Stimulated activated CD8-positive, alpha-beta memory T cell treated with anti-CD3 and anti-CD28 coated beads, Interleukin-12 subunit alpha, Interleukin-12 subunit beta, amount 100 ng/mL, for 24 hours (primary cell): ENCODE measurements around the gene SRSF8.
"Not testable (repeated sequence)": the region's sequence is repeated elsewhere in the genome, so short reads cannot be mapped to it uniquely, and the experiment has no call there.

Experiments used
- DNase-seq: peaks from one replicate; pipeline ENCODE4 v3.0.0-alpha.2; 2020; ENCODE audit errors: extremely low read depth

SRSF8 gene

GRCh38 chr11:95066716-95067038, at the start of gene SRSF8:
Gene SRSF8, plus strand, starts transcription at chr11:95066919. Its CDS starts 308 bp downstream, at chr11:95067227.
- DNase-seq, result no peak

GRCh38 chr11:95021468-95021867, 45.3 kb upstream of the SRSF8 start:
- DNase-seq, result not testable (repeated sequence)

- no peak for DNase-seq
Measured at GRCh38 chr11:95024958-95025357, 41.8 kb upstream of the SRSF8 start, which contains the start of gene KDM4E. Gene KDM4E, plus strand, starts transcription at chr11:95025258. Its CDS starts 300 bp downstream, at chr11:95025558.

GRCh38 chr11:95025594-95025993, 41.1 kb upstream of the SRSF8 start:
- DNase-seq, result not testable (repeated sequence)

GRCh38 chr11:95028357-95028756, 38.4 kb upstream of the SRSF8 start:
- DNase-seq, result no peak

GRCh38 chr11:95033051-95033450, 33.7 kb upstream of the SRSF8 start:
- no peak for DNase-seq

GRCh38 chr11:95035316-95035715, 31.4 kb upstream of the SRSF8 start:
- DNase-seq, result no peak

- not testable (repeated sequence) for DNase-seq
Measured at GRCh38 chr11:95037356-95038035, 29.2 kb upstream of the SRSF8 start.

GRCh38 chr11:95042239-95042638, 24.5 kb upstream of the SRSF8 start:
- DNase-seq, result no peak

- no peak for DNase-seq
Measured at GRCh38 chr11:95042906-95043305, 23.8 kb upstream of the SRSF8 start.

- no peak for DNase-seq
Measured at GRCh38 chr11:95044010-95044409, 22.7 kb upstream of the SRSF8 start.

- DNase-seq, result no peak
Measured at GRCh38 chr11:95045812-95046211, 20.9 kb upstream of the SRSF8 start.

GRCh38 chr11:95049122-95049521, 17.6 kb upstream of the SRSF8 start, which contains the start of gene KDM4F:
Gene KDM4F, plus strand, starts transcription at chr11:95049422.
- not testable (repeated sequence) for DNase-seq

- no peak for DNase-seq
Measured at GRCh38 chr11:95050595-95051202, 16.0 kb upstream of the SRSF8 start.

GRCh38 chr11:95054356-95054755, 12.4 kb upstream of the SRSF8 start:
- no peak for DNase-seq

- no peak for DNase-seq
Measured at GRCh38 chr11:95055283-95055897, 11.3 kb upstream of the SRSF8 start.

- DNase-seq, result no peak
Measured at GRCh38 chr11:95057959-95058358, 8.8 kb upstream of the SRSF8 start.

GRCh38 chr11:95058621-95059020, 8.1 kb upstream of the SRSF8 start:
- no peak for DNase-seq

GRCh38 chr11:95059046-95059445, 7.7 kb upstream of the SRSF8 start:
- no peak for DNase-seq

- no peak for DNase-seq
Measured at GRCh38 chr11:95065336-95065735, 1.4 kb upstream of the SRSF8 start.

GRCh38 chr11:95067039-95067840, 521 bp downstream of the SRSF8 start:
- DNase-seq, result peak; percentile 41

- DNase-seq, result no peak
Measured at GRCh38 chr11:95067841-95068219, 1.1 kb downstream of the SRSF8 start.
